HTERT RPE-1 (cell line): ENCODE measurements around the gene LLCFC1.

ENCODE experiments used
- in situ Hi-C: fragments of 300-500 bp; cut with MboI; formaldehyde crosslinking; loops from 4 replicates; pipeline ENCODE4 v1.14.3; 2020; ENCODE audit warnings: low sequenced_read_pairs

The LLCFC1 gene

DNA sequence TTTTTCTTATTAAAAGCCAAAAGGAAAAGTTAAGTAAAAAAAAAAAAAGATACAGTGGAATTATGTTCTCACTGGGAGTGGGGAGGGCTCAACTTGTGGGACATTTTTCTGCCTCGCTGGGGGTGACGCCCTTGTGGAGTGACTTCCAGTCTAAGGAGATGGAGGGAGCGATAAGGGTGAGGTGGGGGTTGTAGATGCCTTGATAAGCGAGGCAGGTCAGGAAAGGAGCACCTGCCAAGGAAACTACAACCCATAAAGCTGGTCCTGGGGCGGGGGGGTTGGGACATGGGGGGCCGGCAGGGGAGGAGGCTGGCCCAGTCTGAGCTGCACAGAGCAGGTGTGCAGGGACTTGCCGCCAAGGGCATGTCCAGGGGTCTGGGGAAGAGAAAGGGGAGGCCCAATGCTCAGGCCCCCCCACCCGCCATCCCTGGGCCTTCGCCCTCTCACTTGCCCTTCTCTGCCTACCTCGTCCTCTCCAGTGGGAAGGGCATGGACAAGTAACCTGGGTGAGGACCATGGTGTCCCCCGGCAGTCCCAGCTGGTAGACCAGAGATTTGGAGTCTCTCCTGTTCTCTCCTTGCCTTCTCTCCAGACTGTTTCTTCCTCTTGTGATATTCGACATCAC is 3.2 kb upstream of the LLCFC1 start:
- in situ Hi-C loops: no loop called here

DNA sequence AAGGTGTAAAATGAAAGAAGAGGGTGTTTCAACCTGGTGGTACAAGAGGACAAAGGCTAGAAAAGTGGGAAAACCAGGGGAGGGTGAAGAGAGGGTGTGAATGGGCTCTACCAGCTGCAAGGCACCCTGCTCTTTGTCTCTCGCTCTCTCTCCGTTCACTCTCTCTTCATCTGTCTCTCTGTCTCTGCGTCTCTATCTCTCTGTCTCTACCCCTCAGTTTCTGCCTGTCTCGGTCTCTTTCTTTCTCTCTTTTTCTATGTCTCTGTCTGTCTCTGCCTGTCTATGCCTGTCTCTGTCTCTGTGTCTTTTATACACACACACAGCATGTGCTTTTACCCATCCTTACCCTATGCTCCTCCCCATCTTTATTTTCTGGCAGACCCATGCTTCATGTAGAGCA is 673 bp upstream of the LLCFC1 start:
- in situ Hi-C loops: no loop called here

GRCh38 chr7:142940966-142941535 is 1.8 kb downstream of the LLCFC1 start:
- in situ Hi-C loops: no loop called here

DNA sequence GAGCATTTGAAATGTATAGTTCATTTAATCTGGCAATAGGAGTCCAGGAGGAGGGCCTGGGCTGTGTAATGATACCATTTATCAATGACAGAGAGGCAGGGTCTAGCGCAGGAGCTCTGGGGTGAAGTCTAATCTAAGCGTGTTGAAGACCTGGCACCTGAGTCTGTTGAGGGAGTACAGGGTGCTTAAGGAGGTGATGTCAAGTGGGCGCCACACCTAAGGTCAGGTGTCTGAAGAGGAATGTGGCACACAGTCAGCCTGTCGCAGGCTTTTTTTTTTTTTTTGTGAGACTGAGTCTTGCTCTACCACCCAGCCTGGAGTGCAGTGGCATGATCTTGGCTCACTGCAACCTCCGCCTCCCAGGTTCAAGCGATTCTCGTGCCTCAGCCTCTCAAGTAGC is 2.3 kb downstream of the LLCFC1 start:
- in situ Hi-C loops: no loop called here

DNA sequence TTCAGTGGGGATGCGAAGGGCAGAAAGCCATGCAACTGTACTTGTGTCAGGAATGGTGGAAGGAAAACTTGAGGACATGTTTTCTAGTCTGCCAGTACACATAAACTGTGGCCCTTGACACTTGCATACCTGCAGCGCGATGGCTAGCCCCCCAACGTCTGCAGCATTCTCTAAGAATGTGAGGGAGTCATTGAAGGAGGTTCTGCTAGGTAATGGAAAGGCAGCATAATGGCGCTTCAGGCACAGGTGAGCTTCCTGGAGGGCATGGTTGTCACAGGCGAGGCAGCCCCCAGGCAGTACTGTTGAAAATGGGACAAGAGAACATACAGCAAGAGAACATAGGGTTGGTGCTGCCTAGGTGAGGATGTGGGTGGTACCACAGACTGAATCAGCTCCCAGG is 3.5 kb downstream of the LLCFC1 start:
- in situ Hi-C loops: no loop called here

- in situ Hi-C loops: no loop called here
These were observed 4.5 kb downstream of the LLCFC1 start for GRCh38 chr7:142943706-142944268.

DNA sequence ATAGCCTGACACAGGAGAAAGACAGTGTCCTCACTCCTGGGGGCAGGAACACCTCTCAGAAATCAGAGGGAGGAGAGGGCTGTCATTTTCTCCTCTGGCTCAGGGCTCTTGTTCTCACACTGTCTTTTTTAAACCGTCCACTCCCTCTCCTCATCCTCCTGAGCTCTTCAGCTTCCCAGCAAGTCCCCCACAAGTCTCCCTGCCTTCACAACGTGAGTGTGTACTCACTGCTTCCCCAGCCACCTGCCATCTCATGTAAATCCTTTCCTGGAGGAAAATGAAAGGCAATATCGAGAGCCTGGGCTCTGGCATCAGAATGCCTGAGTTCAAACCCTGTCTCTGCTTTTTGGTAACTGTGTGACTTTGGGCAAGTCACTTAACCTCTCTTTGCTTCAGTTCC is 5.7 kb downstream of the LLCFC1 start:
- in situ Hi-C loops: no loop called here

GRCh38 chr7:142948603-142949002 is 9.3 kb downstream of the LLCFC1 start:
- in situ Hi-C loops: no loop called here

DNA sequence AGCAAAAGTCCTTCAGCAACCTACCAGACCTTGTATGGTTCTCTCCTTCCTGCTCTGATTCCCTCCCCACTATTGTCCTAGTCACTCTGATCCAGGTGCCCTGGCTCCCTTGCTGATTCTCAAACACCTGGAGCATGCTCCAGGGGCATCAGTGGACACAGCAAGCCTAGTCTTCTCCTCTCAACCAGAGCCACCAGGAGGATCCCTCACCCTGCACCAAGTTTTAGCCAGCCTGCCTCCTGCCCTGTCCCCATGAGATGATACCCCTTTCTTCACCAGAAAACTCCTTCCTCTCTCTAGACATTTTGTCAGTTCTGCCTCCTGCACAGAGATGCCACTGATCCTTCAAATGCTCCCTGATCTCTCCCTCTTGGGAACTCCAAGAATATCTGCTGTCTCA is 11.0 kb downstream of the LLCFC1 start:
- in situ Hi-C loops: no loop called here

DNA sequence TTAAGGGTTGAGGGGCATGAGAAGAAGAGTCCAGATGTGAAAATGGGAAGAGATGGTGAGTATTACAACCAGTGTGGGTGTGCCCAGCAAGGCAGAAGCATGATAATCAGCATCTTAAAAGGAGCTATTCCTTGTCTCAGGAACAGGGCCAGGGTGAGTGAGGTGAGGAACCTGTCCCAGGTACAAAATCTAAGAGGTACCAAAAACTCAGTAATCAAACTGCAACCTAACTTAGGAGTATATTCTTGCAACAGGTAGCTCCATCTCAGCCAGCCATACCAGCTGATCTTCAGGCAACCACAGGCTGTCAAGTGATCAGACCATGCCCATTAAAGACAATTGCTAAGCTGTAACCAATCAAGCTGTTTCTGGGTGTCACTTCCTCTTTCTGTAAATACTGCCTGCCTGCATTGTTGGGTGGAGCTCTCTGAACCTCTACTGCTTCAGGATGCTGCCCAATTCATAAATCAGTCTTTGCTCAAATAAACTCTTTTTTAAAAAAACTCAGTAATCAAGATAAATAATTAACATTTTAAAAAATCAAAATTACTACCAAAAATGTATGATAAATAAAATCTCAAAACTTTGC is 15.5 kb downstream of the LLCFC1 start:
- in situ Hi-C loops: no loop called here

DNA sequence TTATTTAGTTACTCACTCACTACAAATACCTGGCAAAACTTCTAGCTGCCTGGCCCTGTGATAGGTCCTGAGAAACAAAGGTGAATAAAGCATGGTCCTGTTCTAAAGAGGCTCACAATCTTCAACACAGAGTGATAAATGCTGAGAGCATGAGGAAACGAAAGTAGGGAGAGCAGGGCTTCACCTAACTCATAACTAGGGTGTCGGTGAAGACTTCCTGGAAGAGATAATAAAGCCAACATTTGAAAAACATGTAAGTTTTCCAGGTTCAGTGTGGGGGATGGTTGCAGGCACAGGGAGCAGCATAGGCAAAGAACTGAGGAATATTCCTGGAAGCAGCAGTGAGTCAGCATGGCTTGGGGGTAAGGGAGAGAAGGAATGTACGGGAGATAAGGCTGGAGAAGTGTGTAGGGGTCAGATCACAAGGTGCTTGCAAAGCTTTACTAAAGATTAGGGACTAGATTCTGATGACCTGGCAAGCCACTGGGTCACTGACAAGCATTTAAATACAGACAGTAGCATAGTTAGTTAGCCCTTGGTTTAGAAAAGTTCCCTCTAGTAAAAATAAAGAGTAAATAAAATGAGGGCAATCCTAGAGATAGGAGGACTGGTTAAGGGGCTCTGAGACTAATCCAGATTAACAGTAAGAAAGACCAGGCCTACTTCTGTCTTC is 17.8 kb downstream of the LLCFC1 start:
- in situ Hi-C loops: no loop called here

DNA sequence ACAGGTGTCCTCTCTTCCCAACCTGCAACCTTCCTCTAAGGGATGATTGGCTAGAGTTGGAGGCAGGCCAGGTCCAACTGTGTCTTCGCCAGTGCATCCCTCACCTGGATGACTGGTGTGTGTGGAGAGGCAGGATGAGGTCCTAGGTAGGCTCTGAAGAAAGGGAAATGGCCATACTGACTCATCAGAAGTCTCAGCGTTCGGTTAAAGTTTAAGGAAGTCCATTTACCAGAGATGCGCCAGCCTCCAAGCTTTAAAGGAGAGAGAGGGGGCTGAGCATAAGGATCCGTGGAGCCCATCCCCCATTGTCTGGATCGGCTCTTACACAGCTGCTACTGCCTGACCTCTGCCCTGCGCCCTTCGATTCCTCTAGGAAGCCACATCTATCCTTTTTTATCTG is 18.4 kb downstream of the LLCFC1 start:
- in situ Hi-C loops: no loop called here

- in situ Hi-C loops: no loop called here
These were observed 19.9 kb downstream of the LLCFC1 start for GRCh38 chr7:142959202-142959601.

DNA sequence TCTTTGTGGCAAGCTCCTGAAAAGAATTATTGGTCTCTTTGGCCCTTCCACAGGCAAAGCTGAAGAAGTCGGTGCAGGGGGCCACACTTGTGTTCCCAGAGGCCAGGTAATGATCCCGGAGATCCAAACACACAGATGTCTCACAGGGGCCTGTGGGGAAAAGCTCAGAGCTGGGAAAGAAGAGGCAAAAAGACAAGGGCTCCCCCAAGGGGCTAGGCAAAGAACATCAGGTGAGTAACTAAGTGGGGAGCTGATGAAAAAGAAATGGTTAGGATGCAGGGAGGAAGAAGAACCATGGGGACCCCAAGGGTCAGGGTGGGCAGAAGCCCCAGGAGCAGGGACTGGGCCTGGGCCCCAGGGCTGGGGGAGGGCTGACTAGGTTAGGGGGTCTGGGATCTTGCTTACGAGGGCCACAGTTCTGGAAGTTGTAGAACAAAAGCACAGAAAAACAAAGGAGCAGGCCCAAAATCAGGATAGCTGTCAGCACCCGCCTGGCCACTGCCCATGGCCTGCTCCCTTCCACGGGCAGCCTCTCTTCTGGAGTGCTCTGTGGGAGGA is 21.8 kb downstream of the LLCFC1 start:
- in situ Hi-C loops: no loop called here

GRCh38 chr7:142961595-142961972 is 22.3 kb downstream of the LLCFC1 start:
- in situ Hi-C loops: no loop called here

GRCh38 chr7:142961973-142962926 is 23.0 kb downstream of the LLCFC1 start, which contains the start of gene KEL:
TSS of gene KEL (minus strand) at chr7:142962363. CDS start at chr7:142962206, 157 bp downstream.
- in situ Hi-C loops: no loop called here

DNA sequence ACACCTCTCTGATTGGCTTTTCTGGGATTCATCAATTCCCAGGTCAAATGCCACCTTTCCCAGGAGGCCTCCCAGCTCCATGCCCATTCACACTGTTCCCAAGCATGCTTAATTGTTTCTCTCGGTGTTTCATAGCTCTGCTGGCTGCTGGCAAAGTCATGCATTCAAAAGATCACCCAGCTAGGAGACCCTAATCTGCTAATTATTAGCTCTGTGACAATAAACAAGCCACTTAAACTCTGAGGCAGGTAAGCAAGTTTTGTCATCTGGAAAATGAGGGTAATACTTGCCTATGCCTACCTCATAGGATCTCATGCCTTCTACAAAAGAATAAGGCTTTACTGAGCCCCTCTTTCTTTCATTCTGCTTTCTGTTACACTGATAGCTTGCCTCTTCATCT is 23.7 kb downstream of the LLCFC1 start:
- in situ Hi-C loops: no loop called here

GRCh38 chr7:142963993-142964392 is 24.7 kb downstream of the LLCFC1 start:
- in situ Hi-C loops: no loop called here

GRCh38 chr7:142964502-142965246 is 25.4 kb downstream of the LLCFC1 start:
- in situ Hi-C loops: no loop called here

DNA sequence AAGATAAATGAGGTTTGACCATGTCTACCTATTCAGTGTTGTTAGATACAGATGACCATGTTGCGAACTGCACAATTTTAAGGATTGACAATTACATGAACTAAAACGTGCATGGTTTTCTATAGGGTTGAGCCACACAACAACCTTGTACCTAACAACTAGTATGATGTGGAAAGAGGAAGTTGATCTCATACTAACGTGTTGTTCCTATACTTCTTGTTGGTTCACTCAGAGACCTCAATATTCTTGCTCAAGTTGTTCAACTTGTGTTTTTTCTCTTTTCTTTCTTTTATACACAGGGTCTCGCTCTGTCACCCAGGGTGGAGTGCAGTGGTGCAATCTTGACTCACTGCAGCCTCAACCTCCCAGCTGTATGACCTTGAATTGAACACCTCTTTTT is 28.9 kb downstream of the LLCFC1 start:
- in situ Hi-C loops: no loop called here
